Measurements from ENCODE around the gene TIMP4.

Gene TIMP4

DNA sequence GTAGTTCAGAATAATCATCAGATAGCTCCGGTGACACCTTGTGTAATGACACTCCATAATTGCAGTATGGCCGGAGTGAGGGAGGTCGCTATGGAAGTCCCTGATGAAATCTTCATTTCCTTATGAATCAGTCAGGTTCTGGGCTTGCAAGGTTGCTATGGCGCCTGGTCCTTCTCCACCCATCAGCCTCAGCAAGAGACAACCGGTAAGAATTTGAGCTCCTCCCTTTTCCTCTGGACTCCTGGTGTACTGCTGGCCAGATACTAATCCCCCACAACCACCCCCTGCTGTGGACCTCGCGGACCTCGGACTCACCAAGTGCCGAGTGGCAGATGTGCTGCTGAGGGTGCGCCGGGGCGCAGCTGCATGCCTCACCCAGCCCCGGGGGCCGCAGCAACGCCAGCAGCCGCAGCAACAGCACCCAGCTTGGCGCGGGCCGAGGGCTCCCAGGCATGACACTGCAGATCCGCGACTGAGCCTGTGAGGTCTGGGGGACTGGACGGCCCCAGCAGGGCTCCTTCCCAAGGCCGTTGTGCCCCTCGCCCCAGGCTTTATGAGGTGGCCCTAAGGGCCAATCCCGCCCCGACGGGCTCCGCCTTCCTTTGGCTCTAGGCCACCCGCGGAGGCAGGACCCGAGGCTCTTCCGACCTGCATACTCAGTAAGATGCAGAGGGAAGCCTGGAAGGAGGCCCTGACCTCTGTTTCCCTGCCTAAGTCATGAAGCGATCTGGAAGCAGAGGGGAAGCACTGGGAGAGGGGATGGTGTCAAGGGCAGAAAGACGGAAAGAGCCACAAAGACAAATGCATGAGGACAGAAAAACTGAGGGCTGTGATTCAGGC, at the start of gene TIMP4:
Gene TIMP4, minus strand, starts transcription at position 526 of the 840 bp plus-strand sequence. Its CDS starts 72 bp downstream, at position 454.
- DNase-seq = peak in 1 of 2 donors; percentile 38

DNA sequence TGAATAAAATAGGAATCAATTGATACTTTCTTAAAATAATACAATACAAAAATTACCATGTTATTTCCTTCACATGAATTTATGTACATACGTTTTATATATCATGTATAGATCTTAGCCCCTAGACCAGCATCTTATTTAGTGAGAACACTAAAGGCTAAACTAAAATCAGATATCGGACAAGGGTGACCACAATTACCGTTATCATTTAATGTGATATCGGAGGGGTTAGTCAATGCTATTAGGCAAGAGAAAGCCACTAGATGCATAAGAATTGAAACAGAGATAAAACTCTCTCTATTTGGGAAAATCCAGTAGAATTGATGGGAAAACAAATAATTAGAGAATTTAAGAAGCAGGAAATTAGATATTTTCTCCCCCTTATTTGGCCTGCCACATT, 46.5 kb upstream of the TIMP4 start:
- DNase-seq = no peak

DNA sequence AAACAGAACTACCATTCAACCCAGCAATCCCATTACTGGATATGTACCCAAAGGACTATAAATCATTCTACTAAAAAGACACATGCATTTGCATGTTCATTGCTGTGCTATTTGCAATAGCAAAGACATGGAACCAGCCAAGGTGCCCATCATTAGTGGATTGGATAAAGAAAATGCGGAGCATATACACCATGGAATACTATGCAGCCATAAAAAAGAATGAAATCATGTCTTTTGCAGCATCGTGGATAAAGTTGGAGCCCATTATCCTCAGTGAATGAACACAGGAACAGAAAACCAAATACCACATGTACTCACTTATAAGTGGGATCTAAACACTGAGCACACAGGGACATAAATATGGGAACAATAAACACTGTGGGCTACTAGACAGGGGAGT, 43.1 kb upstream of the TIMP4 start:
- no peak for DNase-seq

DNA sequence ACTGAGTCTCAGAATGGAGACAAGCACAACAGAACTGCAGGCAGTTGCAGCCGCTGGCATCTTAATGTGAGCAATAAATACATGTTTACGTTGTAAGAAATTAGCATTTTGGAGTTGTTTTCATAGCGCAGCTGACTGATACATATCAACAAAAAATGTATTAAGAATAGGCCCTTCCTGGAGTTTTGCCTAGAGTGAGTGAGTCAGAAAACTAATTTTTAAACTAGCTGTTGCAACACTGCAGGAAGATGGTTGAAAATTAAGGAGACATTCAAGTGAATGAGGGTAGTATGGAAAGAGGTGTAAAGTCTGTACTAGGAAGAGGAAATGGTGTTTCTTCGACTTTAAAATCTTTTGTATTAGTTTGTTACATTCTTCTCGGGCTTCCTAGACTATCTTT, 39.6 kb upstream of the TIMP4 start:
- DNase-seq = no peak

DNA sequence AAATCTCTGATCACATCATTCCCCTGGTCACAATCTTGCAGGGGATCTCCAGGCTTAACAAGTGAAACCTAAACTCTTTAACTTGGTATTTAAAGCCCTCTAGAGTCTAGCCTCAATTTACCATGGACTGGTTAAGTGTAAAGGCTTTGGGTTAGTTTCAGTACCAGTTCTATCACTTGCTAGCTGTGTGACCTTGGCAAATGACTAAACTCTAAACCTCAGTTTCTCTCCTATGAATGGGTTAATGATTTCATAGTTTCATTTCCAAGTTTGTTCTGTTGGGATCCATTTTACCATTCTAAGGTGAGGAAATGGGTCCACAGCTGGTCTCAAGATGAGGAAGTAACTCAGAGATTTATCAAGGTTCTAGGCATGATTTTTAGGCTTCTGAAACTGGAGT, 38.8 kb upstream of the TIMP4 start:
- DNase-seq = no peak

DNA sequence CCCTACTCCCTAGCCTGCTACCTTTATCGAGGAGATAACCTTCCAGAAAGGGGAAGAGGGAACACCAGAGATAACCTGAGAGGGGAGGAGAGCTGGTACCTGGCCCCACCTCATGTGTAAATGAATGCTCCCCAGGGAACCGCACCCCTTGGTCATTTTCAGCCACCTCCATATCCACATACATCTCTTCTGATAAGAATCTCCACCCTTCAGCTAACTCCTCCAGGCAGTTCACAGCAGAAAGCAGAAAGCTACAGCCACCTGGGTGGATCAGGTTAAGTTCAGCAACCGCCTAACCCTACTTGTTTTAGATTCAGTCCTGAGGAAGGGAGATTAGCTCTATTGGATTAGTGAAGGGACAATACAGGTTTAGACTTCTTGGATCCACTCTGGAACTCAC, 38.0 kb upstream of the TIMP4 start:
- DNase-seq = no peak

DNA sequence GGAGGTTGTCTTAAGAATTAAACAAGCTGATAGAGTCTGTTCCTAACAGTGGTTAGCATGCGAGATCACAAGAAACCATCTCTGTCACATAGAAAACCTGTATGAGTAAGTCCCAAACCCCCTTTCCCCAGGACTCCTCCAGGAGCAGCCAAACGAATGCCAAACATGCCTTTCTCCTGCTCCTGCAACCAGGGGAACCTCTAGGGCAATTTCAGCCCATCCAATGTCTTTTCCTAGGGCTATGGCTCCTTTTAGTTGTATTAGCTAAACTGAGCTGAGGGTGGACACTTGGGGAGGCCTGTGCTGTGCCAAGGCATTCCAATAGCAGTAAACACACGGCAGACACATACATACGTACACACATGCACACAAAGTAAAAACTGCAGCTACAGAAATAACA, 36.5 kb upstream of the TIMP4 start:
- DNase-seq = no peak

DNA sequence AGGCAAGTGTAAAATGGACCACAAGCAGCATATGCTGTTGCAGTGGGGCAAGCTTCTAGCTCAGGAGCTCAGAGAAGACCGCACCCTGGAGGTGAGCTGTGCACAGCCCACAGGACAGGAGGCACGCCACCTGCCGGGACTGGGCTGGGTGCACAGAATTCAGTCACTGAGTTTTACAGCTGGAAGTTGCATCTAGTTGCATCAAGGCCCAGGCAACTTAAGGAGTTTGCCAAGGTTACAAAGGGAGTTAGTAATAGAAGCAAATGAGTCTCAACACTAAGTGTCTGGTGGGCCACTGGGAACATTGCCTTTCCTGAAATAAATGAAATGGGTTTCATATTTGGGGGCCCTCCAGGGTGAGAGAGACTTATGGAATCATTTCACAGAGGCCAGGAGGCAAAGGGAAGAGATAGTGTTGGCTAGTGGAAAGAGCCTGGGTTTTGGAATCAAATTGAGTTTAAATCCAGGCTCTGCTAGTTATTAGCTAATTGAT, 36.0 kb upstream of the TIMP4 start:
- no peak for DNase-seq

DNA sequence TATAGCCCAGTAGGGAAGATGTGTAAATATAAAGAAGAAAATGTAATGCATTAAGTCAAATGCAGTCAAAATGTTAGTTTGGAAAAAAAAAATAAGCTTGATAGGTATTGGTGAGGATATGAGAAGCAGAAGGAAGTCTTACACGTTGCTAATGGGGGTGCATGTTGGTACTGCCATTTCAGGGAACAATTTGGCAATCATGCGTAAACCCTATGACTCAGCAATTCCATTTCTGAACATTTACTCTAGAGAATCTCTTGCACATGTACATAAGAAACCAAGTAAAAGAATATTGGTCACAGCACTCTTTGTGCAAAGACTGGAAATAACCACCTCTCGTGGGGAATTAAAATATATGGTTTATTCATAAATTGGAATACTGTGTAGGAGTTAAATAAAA, 35.5 kb upstream of the TIMP4 start:
- DNase-seq = peak; percentile 13 to 50

DNA sequence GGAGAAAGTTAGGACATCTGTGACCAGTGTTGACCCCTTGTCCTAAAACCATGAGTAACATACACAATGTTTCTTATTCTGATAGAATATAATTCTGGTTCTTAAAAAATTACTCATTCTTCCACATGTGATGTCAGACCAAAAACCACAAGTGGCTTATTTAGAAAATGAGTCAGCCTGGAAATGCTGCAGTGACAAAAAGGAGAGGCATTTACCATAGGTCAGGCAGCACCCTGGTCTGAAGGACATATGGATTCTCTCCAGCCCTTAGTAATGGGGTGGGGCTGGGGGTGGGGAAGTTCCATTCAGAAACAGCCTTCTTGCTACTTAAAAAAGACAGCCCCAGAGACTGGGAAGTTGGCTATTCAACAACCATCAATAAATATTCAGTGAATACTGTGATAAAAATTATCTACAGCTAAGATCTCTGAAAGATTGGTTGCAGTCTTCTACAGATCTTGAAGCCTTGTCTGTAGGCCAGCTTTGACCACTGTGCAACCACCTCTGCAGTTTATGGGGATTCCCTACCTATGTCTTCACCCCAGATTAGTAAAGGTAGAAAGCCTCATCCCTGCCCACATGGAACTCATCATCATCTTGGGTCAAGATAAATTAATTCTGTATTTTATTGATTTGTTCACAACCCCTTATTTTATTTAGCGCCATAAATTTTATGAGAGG, 34.9 kb upstream of the TIMP4 start:
- peak; percentile 29 to 81 for DNase-seq

DNA sequence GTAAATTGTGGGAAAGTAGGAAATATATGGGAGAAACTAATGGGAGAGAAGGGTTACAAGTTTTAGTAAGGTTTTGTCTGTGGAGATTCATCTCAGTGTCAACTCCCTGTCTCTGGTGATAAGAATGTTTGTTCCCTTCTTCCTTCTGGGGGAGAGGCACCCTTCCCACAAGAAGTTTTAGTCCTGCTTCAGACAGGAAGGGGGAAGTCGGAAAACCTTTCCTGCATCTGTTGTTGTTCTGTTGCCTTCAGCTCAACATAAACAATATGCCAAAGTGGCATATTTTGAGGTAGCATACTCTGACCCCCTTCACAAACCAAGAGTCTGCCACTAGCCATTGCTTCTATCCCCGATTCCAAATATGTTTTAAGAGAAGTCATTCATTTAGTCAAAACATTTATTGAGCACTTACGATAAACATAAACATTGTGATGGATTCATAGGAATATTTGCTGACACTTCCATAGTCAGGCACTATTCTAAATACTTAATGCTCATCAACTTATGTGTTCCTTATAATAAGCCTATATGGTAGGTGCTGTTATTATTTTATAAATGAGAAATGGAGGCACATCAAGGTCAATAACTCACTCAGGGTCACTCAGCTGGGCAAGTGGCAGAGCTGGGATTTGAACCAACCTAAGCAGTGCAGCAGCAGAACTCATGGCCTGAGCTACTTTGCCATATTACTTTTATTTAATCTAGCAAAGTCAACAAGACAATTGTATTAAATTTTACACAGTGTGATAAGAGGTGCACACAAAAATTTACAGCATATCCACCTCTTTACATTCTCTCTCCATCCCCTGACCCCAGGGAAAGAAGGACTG, 34.2 kb upstream of the TIMP4 start:
- DNase-seq = no peak

DNA sequence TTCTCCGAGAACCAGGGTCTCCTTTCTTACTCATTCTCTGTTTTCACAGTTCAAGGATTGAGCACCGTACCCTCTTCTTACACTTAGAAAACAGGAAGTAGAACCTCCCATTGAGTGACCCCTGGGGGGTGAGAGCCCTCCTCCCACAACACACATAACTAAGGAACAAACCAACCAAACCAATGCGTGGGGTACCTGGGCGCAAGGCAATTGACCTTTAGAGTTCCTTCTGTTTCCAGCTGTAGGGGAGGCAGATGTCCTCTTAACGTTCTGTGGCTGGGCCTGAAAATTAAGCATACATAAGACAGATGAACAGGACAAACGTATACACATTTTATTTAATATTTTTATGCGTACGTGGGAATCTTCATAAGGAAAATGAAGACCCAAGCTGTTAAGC, 33.5 kb upstream of the TIMP4 start:
- no peak for DNase-seq

DNA sequence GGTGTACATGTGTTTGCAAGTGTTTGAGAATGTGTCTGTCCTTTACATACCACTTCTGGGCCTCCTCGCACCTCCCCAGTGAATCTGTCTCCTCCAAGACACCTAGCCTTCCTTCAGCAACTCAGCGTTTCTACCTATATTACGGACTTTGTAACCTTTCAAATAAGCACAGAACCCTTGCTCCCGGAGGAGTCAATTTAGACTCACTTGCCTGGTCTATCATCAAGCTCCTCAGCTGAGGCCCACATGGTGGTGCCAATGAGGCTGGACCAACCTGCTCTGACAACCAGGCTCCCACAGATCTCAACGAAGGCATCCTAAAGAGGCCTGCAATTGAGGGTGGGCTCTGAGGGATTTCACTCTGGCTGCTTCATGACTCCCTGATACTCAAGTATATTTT, 32.8 kb upstream of the TIMP4 start:
- DNase-seq = no peak

DNA sequence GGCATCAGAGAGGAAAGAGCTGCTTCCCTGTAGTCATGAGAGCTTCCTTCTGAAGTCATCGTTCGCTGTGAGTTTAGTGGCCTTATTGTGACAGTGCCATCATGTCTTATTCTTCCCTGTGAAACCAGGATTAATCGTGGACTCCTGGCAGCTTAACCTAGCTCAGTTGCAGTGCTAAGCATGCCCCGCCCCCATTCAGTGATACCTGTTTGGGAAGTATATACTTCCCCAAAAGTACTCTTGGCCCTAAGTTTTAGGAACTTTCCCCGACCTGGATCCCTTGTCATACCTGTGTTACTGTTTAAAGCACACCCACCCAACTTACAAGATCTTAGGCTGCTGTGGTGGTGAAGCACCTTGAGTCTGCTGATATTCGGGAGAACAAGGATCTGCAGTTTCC, 32.1 kb upstream of the TIMP4 start:
- no peak for DNase-seq

DNA sequence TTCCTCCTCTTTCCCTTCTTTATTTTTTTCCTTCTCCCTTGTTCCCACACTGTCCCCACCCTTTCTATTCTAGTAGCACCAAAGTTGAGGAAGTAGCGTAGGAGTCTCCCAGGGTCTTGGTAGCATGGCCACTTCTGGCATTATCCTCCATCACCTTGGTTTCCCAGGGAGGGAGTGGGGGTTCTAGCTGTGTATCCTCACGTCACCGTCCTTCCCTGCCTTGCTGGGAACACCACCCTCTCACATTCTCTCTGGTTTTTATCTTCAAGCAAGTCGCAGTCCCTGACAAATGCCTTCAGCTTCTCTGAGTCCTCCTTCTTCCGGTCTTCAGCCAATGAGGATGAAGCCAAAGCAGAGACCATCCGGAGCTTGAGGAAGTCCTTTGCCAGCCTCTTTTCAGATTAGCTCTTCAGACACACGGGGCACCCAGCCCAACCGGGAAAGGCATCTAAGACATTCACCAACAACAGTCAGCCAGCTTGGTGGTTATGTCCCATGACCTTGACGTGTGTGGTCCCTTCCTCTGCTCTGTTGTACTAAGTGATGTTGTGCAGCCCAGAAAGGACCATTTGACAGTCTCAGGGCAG, 31.6 kb upstream of the TIMP4 start:
- DNase-seq = no peak

DNA sequence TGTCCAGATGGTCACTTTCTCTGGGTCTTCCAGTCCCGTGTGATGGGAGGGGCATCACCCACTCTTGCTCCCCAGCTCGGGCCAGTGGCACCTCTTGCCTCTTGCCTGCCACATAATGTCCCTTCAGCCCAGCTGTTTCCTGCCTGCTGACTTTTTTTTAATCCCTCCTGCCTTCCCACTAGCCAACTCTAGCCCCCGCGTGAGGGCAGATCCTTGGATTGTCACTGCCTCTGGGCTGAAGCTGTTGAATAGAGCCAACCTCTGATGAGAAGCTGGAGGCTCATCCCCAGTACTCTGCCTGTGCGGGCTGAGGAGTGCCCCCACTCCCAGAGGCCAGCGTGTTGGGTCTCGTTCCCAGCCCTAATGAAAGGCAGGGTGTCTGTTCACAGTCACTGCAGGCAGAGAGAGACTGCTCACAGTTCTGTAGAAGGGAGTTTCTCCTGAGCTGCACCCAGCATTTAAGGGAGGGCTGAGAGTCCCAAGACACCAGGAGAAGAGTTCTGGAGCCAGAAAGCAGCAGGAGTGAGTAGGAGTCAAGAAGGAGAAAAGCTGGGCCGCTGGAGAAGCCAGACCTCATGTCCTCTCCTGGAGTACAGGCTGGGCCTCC, 30.1 kb upstream of the TIMP4 start:
- no peak for DNase-seq

DNA sequence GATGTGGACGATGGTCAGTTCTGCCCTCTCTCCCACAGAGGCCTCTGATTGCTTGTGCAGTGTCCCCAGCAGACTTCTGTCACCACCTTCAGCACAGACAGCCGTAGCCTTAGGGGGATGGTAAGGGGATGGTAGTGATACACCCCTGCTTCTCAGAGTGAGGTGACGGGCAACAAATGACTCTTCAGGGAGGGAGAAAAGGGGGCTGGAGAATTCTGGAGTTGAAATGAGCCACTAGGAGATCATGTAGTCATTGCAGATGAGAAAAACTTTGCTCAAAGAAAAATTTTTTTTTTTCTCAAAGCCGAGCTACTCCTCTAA, 29.6 kb upstream of the TIMP4 start:
- no peak for DNase-seq

DNA sequence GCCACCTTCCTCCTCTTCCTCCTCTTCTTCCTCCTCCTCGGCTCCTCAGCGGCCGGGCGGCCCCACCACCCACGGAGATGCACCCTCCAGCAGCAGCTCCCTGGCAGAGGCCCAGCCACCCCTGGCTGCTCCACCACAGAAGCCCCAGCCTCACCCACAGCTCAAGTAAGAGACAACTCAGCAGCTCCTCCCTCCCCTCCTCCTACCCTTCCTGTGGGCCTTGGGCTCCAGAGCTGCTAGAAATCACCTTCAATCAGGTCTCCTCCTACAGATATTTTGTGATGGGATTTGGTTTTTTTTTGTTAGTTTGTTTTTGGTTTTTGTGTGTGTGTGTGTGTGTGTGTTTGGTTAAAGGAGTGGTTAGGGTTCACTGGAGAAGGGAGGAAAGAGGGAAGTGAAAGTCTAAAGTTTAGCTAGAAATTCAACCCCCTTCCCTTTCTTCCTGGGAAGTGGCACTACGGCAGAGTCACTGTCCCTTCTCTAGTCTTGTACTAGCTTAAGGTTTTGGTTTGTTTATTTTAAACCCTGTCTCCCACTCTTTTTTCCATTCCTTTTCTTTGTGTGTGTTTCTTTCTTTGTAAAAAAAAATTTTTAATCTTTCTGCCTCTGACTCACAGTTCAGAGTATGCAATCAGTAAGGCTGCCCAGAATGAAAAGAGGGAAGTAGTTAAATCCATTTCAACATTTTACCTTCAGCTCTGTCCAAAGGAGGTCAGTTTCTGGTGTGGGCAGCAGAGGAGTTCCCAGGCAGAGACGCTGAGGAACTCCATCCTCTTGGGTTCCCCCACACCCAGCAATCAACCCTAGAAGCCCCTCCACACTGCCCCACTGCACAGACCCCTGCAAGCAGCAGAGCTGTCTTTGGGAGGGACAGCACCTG, 29.0 kb upstream of the TIMP4 start:
- peak; percentile 26 to 58 for DNase-seq

DNA sequence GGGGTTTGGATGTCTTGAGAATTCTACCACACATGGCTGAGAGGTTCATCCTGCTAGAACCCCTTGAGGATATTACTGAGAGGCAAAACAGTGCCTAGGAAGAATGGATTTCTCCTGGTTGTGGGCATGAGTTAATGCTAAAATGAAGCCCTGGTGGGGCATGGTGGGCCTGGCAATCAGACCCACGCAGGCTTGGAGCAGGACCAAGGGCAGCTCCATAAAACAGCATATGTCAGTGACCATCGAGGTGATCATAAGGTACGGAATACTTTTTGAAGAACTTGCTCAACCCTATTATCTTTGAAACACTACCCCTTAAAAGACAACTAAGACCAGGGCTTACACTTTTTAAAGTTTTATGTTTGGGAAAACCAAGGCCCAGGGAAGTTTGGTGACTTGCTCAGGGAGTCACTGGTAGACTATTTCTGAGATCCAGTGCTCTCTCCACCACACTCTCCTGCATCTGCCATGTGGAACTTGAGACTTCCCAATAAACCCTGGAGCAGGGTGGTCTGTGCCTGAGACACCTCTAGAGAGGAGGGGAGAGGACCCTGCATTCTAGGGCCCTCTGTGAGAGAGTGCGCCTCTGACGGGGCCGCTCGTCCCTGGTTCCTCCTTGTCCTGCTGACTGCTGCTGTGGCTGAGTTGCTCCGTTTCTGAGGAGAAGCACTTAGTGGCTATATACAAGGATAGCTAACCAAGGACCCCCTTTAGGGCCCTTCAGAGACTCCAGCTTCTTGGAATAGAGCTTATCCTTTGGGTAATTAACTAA, 28.0 kb upstream of the TIMP4 start:
- DNase-seq = no peak

DNA sequence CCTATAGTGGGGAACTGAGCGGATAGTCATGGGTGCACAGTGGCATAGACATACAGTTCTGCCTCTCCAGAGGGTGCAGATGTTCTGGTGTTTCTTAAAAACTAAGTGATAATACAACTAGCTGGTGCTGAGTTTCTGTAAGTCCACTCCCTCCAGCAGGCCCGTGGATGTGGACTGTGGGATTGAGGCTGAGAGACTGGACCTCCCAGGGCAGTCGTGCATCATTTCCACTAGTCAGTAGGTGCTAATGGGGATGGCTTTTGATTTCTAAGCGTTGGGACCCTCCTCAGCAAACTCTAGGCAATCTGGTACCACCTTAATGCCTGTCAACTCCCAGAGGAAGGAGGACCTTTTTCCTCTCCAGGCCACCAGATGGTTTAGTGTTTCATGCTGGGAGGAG, 27.3 kb upstream of the TIMP4 start:
- DNase-seq = no peak

DNA sequence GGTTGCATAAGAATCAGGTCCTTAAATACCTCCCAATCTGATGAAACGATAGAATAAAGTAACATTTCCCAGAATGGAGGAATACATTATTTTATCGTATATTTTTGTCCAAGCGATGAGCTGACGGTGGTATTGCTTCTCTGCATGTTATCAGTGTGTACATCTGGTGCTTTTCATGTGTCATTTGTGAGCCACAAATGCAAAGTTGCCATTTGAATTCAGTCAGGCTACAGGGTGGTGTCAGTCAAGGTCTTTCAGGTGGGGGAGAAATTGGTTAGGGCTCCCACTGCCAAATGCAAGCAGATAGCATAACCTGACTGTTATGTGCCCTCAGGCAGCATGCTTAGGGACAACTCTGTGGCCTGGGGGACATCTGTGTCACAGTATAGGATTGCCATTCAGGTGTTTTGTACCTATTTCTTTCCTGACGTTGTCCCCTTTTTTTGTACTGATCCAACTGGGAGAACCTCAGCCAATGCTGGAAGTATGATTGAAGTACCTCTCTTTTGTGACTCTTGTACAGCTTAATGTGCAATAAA, 26.5 kb upstream of the TIMP4 start:
- no peak for DNase-seq
